HG03135 (cell line): ENCODE data around the gene STAB1.

ENCODE experiments used
- ATAC-seq: cut with Tn5 transposase; IDR thresholded peaks from one replicate; pipeline ENCODE4 v1.9.1; 2021; ENCODE audit warnings: mild to moderate bottlenecking, moderate library complexity; ENCODE audit not compliant: unreplicated experiment

The STAB1 gene, protein sequence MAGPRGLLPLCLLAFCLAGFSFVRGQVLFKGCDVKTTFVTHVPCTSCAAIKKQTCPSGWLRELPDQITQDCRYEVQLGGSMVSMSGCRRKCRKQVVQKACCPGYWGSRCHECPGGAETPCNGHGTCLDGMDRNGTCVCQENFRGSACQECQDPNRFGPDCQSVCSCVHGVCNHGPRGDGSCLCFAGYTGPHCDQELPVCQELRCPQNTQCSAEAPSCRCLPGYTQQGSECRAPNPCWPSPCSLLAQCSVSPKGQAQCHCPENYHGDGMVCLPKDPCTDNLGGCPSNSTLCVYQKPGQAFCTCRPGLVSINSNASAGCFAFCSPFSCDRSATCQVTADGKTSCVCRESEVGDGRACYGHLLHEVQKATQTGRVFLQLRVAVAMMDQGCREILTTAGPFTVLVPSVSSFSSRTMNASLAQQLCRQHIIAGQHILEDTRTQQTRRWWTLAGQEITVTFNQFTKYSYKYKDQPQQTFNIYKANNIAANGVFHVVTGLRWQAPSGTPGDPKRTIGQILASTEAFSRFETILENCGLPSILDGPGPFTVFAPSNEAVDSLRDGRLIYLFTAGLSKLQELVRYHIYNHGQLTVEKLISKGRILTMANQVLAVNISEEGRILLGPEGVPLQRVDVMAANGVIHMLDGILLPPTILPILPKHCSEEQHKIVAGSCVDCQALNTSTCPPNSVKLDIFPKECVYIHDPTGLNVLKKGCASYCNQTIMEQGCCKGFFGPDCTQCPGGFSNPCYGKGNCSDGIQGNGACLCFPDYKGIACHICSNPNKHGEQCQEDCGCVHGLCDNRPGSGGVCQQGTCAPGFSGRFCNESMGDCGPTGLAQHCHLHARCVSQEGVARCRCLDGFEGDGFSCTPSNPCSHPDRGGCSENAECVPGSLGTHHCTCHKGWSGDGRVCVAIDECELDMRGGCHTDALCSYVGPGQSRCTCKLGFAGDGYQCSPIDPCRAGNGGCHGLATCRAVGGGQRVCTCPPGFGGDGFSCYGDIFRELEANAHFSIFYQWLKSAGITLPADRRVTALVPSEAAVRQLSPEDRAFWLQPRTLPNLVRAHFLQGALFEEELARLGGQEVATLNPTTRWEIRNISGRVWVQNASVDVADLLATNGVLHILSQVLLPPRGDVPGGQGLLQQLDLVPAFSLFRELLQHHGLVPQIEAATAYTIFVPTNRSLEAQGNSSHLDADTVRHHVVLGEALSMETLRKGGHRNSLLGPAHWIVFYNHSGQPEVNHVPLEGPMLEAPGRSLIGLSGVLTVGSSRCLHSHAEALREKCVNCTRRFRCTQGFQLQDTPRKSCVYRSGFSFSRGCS (N-terminal part only)

DNA sequence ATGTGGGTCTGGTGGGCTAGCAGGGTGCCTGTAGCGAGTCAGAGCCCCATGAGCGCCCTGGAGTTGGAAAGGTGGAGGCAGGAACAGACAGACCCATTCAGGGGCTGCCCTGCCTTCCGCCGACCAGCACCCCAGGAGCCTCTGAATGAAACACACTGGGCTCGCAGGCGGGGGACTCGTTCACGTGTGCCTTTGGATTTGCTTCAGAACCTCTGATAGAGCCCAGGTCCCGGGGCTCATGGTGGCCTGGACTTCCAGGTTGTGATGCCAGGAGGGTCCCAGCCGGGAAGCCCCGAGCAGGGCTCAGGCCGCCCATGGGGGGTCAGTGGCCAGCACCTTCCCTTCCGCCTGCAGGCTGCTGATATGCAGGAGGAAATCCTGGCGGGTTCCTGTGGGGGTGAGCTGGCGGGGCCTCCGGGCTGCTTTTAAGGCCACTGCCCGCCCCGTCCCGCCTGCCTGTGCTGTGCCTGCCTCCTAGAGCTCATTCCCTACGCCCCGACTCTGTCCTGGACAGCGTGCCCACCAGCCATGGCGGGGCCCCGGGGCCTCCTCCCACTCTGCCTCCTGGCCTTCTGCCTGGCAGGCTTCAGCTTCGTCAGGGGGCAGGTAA is at the start of gene STAB1:
Gene STAB1, plus strand, starts transcription at position 453 of the 610 bp plus-strand sequence. Its CDS starts 76 bp downstream, at position 529.
- ATAC-seq, result no peak

DNA sequence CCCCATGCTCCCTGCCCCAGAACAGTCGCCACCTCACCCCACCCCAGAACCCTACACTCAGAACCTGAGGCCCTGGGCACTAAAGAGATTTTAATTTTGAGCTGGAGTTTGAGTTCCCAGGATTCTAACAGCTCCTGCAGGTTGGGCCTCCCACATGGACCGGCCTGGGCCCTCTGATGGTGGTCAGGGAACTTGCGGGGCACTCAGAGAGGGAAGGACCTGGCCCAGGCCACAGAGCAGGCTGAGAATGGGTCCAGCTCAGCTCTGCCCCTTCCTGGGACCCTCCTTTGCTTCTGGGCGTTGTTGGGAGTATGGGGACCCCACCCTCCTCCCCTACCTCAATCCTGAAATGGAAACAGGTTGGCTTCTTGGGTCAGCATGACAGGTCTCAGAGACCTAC is 49.1 kb upstream of the STAB1 start:
- ATAC-seq, result no peak

DNA sequence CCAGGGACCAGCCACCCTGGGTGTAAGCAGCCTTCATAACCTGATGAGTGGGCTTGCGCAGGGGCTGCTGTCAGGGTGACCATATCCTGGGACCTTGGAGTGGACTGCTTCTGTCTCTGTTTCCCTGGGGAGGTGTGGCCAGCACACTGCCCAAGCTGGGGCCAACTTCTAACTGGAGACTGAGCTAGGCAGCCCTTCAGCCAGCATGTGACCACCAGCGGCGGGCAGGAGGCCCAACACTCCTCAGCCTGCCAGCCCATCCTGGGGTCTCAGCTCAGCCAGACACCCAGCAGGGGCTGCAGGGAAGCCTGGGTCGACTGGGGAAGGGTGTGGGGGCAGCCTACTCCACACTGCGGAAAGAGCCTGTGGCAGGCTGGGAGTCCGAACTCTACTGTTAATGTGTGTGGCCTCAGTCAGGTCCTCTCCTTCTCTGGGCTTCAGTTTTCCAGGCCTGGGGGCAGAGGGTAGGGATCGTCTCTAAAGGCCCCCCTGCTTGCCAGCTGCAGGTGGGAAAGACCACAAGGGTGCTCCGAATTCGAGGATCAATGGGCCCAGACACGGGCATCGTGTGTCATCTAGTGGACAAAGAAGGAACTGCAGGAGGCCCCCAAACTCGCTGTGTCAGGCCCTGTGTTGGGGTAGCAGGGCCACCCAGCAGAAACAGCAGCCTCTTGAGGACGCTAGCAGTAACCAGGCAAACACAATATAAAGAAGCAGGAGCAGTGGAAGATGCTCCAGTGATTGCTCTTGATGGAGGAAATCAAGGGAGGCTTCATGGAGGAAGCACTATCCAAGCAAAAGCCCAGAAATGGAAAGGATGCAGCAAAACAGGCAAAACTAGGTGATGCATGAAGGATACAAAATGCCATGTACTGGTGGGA is 48.3 kb upstream of the STAB1 start:
- no peak for ATAC-seq

DNA sequence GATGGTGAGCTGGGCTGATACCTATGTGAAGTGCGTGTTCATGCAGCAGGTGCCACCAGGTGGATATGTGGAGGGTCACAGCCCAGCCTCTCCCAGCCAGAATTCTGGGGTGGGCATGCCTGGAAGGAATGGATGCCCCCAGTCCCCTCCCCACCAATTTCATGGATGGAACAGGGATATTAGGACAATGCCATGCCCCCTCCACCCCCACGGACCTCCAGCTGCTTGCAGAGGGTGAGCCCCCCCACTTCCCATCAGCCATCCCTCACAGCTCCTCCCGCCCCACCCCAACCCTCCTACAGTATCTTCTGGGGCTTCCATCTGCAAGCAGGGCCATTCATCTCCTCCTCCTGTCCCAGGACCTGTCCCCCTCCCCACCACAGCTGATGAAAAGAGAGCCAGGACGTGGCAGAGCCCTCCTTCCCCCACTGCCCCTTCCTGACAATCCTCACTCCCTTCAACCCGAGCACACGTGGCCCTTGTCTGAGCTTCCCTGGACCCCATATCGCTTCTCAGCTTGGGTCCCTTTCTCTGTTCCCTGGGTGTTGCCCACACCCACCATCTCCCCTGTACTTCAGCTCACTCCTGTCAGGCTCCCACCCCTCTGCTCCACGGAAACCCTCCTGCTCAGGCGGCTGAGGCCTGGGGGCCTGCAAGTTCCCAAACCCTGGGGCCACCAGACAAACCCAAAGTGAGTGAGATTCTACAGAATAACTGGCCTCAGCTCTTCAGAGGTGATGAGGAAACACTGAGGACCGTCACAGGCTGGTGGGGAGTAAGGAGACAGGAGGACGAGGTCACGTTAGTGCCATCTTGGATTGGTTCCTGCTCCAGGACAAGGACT is 47.4 kb upstream of the STAB1 start:
- ATAC-seq, result no peak

DNA sequence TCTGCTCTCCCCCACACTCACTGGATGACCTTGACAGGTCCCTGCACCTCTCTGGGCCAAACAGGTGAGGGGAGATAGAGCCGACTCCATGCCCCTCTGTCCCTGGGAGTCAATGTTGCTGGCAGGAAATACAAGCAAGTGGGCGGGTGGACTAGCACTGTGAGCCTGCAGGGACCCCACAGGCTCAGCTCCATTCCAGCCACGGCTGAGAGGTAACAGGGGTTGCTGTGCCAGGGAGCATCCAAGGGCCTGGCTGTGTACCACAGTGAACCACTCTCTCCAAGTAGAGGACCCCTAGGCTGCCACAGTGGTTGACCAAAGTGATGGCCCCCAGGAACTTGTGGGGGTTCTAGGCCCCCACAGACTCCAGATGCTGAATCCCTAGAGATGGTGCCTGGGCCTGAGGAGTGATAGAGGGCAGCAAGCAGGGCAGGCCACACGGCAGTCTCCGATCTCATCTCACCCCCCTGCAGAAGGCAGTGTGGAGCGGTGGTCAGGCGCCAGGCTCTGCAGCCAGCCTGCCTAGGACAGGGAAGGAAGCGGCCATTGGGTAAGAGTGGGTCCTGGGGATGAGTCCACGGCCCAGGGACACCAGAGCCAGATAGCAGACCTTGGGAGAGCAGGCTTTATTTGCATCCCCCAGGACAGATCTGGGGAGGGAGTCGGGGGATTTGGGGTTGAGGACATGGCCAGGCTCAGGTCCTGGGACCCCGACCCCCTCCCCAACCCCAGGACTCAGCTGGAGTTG is 44.5 kb upstream of the STAB1 start:
- no peak for ATAC-seq

DNA sequence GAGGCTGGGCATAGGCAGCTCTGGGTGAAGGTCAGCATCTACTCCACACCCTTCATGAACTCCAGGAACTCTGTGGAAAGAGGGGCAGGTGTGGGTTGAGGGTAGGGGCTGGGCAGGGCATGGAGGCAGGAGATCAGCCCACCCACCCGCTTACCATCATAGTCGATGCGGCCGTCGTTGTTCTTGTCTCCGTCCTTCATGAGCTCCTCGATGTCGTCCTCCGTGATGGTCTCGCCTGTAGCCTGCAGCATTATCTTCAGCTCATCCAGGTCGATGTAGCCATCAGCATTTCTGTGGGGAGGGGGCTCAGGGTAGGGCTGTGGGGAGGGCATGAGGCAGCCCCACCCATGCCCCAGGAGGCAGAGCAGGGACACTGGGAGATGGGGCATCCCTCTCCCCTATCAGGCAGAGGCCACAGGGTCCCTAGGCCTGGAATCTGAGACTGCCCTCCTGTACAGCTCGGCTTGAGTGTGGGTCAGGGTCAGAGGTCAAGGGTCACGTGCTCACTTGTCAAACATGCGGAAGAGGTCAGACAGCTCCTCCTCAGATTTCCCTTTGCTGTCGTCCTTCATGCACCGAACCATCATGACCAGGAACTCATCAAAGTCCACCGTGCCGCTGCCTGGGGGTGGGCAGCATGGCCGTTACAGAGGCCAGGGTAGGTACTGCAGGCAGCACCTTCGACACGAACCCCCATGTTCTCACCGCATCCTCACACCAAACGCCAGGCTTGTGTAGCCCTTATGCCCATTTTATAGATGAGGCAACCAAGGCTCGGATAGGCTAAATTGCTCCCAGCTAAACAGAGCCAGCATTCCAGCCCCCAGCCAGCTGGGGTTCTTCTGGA is 43.7 kb upstream of the STAB1 start:
- no peak for ATAC-seq

DNA sequence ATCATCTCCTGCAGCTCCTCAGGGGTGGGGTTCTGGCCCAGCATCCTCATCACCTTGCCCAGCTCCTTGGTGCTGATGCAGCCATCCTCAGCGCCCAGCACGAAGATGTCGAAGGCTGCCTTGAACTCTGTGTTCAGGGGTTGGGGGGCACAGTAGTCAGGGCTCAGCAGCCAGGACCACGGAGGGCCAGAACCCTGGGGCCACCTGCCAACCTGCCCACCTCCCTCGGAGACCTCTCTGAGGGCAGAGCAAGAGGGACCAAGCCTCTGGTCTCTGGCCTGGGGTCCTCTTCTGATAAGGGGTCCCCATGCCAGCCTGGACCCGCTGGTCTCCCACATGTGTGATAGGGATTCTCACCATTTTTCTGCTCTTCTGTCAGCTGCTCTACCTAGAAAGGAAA is 43.0 kb upstream of the STAB1 start:
- no peak for ATAC-seq

DNA sequence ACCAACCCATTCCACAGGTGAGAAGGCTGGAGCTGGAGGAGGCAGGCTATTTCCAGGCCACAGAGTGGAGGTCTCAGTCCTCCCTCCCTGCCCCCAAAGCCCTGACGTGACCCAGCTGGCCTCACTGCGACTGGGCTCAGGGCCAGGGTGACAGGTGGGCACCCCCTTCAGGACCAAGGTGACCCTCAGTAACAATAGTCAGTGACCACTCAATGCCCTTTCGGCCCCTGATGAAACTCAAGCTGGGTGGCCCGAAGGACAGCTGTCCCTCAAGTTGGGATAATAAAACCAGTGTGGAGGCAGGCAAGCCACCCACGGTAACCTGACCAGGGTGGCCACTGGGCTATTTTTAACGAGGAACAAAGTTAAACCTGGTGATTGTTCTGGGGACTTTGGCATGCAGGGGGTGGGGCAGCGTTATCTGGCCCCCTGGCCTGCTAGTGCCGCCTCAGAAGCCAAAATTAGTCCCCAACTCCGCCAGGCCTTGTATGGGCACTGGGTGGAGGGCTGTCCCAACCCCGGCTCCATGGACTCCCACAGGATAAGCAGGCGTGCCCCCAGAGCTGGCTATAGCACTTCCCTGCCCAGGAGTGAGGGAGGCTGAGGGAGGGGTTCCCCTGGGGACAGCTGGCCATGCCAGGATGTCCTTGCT is 42.4 kb upstream of the STAB1 start:
- ATAC-seq, result no peak

DNA sequence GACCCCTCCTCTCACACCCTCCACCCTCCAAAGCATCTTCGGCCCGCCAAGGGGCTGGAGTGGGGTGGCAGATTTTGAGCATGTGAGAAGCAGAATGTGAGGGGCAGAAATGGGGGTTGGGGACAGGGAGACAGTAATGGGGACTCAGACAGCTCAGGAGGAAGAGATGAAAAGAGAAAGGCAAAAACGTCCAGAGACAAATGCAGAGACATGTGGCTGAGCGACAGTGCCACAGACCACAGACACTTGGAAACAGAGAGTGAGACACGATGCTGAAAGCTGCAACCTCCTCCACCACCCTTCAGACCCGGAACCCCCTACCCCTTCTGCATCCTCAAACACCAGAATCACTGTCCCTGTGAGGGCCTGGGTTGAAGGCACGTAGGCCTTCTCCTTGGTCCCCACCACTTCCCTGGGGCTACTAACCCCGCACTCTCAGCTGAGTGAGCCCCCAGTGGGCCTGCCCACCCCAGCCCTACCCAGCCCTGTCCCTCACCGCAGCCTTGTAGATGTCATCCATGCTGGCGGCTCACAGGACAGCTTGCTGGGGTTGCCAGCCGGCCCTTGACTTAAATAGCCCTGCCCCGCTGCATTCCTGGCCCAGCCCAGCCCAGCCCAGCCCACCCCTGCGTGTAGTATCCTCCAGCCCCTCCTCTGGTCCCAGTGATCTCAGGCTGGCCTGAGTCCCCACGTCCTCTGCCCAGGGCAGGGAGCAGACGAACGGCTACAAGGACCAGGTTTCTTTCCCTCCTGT is 41.5 kb upstream of the STAB1 start, which contains the start of gene TNNC1:
Gene TNNC1, minus strand, starts transcription at position 546 of the 754 bp plus-strand sequence. Its CDS starts 26 bp downstream, at position 520.
- no peak for ATAC-seq

DNA sequence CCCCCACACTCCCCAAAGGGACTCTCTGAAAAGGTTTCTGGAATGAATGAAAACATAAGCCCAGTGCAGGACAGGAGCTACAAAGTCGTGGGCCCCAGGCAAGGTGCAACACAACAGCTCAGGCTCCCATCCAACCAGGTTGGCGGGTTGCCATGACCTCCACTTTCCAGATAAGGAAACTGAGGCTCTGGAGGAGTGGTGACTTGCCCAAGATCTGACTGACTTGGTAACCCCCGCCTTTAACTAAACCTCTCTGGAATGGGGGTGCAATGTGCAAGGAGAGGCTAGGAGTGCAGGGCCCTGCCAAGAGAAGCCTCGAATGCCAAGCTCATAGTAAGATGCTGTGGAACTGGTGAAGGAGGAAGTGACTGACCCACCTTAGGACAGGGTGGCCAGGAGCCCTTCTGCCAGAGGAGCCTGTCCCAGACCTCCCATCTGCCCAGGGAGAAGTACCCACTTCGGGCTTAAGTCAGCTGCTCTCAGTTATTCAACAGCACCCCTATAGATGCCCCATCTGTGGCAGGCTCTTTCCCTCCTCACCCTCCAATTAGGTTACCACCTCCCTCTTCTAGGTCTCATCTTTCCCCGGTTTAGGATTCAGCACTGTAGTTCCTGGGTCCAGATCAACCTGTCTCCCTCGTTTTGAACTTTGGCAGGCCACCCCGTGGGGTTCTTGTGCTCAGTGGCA is 40.7 kb upstream of the STAB1 start:
- ATAC-seq, result no peak

DNA sequence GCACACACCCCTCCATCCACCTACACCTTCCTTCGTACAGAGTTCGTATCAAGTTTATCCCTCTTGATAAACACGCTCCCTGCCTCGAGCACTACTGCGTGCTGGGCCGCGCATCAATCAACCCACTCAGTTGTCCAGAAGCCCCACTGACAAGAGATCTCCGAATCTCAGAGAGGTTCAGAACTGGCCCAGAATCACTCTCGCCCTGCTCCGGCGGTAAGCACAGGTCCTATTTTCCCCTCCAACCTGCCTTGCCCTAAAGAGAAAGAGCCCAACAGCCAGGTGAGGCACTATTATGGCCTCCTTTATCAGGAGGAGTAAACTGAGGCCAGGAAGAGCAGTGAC is 40.2 kb upstream of the STAB1 start:
- peak; percentile 3 for ATAC-seq

DNA sequence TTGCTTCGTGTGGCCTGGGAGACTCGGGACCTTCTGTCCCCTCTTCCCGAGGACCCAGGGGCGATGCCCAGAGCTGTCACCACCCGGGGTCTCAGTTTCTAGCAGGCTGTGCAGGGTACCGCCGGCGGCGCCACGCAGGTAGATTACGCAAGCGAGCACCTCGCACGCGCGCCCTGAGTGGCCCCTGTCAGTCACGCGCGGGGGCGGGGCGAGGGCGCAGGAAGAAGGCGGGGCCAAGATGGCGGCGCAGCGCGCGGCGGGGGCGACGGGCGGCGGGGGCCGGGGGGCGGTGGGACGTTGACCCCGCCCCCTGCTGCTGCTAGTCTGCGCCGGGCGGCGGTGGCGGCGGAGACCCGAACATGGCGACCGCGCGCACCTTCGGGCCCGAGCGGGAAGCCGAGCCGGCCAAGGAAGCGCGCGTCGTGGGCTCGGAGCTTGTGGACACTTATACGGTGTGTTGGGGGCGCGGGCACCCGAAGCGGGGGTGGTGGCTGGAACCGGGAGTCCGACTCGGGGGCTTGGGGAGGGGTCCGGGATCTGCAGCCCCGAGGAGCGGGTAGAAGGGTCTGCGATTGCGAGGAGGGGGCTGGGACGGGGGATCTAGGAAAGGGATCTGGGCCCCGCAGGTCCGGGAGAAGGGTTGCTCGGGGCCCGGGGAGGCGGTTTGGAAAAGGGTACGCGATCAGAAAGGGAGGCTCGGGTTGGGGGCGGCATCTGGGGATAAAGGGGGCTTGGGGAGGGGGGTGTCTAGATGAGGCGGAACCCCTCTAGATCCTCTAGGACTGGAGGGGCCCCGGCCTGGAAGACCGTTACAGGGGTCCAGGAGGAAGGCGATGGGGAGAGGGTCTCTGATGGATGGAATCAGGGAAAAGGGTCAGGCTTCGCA is 39.6 kb upstream of the STAB1 start, which contains the start of gene NISCH:
Gene NISCH, plus strand, starts transcription at position 322 of the 886 bp plus-strand sequence. Its CDS starts 38 bp downstream, at position 360.
- peak; percentile 61 for ATAC-seq

DNA sequence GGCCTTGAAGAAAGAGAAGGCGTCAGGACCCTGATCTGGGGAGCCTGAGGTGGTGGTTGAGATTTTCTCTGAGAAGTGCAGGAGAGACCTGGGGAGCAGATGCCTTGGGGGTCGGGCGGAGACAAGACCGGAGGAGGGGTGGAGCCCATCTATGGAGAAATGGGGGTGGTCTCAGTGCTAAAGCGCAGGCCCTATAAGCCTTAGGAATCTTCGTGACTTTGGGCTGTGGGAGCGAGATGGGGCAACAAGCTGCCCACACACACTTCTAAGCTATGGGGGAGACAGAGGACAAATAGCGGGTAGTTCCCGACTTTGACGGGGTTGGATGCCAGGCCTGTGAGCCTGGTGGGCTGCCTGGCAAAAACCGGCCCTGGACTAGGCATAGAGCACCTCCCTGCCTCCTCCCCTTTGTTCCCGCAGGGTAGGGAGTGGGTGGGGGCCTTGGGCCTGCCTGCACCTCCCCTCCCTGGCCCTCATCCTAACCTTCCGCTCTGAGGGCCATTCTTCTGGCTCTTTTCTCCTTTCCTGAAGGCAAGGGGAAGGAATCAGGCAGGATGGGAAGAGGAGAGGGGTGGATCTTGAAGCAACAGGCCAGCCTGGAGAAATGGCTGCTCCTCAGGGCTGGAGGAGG is 38.9 kb upstream of the STAB1 start:
- no peak for ATAC-seq

DNA sequence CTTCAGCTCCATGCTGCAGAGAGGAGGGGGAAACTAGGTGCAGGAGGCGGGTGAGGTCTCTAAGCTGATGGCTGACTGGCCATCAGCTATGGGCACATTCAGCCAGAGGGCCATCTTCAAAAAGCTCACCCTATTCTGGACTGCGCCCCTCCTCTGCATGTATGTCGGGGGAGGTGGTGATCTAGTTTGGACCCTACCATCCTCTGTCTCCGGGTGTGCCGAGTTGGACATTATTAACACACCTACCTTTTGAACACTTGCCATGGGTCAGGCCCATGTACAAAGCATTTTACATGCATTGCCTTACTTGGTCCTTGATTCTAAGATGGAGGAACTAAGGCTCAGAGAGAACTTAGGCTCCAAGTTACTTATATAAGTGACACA is 38.3 kb upstream of the STAB1 start:
- no peak for ATAC-seq
